ENCODE measurements around the gene NCEH1.

DNA sequence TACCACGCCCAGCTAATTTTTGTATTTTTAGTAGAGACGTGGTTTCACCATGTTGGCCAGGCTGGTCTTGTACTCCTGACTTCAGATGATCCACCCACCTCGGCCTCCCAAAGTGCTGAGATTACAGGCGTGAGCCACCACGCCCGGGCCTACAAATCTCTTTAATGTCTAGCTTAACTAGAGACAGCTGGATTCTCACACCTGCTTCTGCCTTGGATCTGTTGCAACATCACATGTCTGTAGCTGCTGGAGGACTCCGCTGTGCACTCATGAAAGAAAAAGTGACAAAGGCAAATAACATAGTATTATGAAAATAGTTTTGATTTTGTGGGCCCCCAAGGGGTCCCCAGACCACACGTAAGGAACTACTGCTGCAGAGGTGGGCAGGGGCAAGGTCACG lies 85.9 kb downstream of the NCEH1 start:
- TF ChIP-seq ZNF274 (IDR thresholded peaks at IDR 0.05; ENCODE audit: low read depth, low read length) (no peak), YY1 (IDR thresholded peaks at IDR 0.05; ENCODE audit: insufficient read depth, insufficient read length) (no peak), SUZ12 (IDR thresholded peaks at IDR 0.05; ENCODE audit: extremely low read depth, insufficient read depth, insufficient read length) (no peak)

Data from NT2/D1 (cell line).